H1 (cell line): Measurements from ENCODE around the gene CREBBP. TPM values are rescaled to one million over a fixed set of nuclear protein-coding genes. Genes with fewer than 3 reads are reported as not detected.

Experiments
- CTCF ChIA-PET: fragments of 300-600 bp; sonication (Branson Sonifier 250); formaldehyde crosslinking; loops from one replicate; lab custom pipeline; 2021; ENCODE audit not compliant: partially characterized antibody; lab: Charles Lee
- POLR2A ChIA-PET: fragments of 300-600 bp; sonication (Branson Sonifier 250); formaldehyde crosslinking; loops from one replicate; lab custom pipeline; 2021; ENCODE audit warnings: inconsistent platforms; ENCODE audit not compliant: partially characterized antibody; lab: Charles Lee
- DNase-seq, 2 experiments: peaks; one replicate each; pipeline versions ENCODE4 v3.0.0 to v3.0.0-alpha.2; 2010 to 2022; ENCODE audit warnings: low spot score in 2 of 2, low read depth in 1 of 2, mixed read lengths in 1 of 2
- FAIRE-seq: peaks from 2 replicates; lab custom pipeline; 2011; peaks lifted over from hg19 to GRCh38; lab: Jason Lieb, UNC
- H2AFZ ChIP-seq: 2 replicates; pipeline ENCODE4 v1.8.1; 2012; ENCODE audit warnings: low read length, inconsistent platforms
- H2AK5ac ChIP-seq: 2 replicates; pipeline ENCODE4 v1.6.1; 2013; ENCODE audit warnings: low read depth, low read length
- H2BK120ac ChIP-seq: replicated peaks from 2 replicates; pipeline ENCODE3; 2013; ENCODE audit warnings: low read depth, low read length, inconsistent platforms
- H2BK12ac ChIP-seq: 2 replicates; pipeline ENCODE4 v1.6.1; 2013; ENCODE audit warnings: low read depth, low read length
- H2BK15ac ChIP-seq: 2 replicates; pipeline ENCODE4 v1.6.1; 2013; ENCODE audit warnings: low read length
- H2BK20ac ChIP-seq: 2 replicates; pipeline ENCODE4 v1.6.1; 2013; ENCODE audit warnings: low read length
- H2BK5ac ChIP-seq: 2 replicates; pipeline ENCODE4 v1.6.1; 2013; ENCODE audit warnings: low read depth, low read length
- H3K14ac ChIP-seq: 2 replicates; pipeline ENCODE4 v1.6.1; 2013; ENCODE audit warnings: inconsistent platforms; ENCODE audit not compliant: insufficient read length
- H3K18ac ChIP-seq: 2 replicates; pipeline ENCODE4 v1.6.1; 2013; ENCODE audit warnings: low read length; ENCODE audit errors: extremely low read depth
- H3K23ac ChIP-seq: 2 replicates; pipeline ENCODE4 v1.6.1; 2013; ENCODE audit warnings: inconsistent platforms; ENCODE audit not compliant: insufficient read length
- H3K23me2 ChIP-seq: 2 replicates; pipeline ENCODE4 v1.6.1; 2013; ENCODE audit warnings: low read depth, low read length
- H3K27ac ChIP-seq: 2 replicates; pipeline ENCODE4 v1.6.1; 2011; ENCODE audit warnings: low read depth, low read length, inconsistent platforms
- H3K27me3 ChIP-seq, 4 experiments: replicated peaks in 1 of 4; 1 replicate in 1 of 4; 2 replicates in 3 of 4; pipeline versions ENCODE4 v1.6.1 to v1.8.1; 2011 to 2013; ENCODE audit warnings: low read length in 3 of 4, mild to moderate bottlenecking in 3 of 4, inconsistent platforms in 2 of 4, mixed read lengths in 2 of 4, moderate library complexity in 1 of 4; ENCODE audit not compliant: control insufficient read depth in 3 of 4, insufficient read depth in 3 of 4; ENCODE audit errors: extremely low read depth in 1 of 4
- H3K36me3 ChIP-seq, 4 experiments: 2 replicates each; pipeline versions ENCODE4 v1.6.1 to v1.8.1; 2011 to 2013; ENCODE audit warnings: mild to moderate bottlenecking in 4 of 4, low read length in 3 of 4, moderate library complexity in 2 of 4, control low read depth in 1 of 4, inconsistent platforms in 1 of 4; ENCODE audit not compliant: insufficient read depth in 4 of 4, control insufficient read depth in 2 of 4
- H3K4ac ChIP-seq: replicated peaks from 2 replicates; pipeline ENCODE3; 2013; ENCODE audit warnings: low read length, low read depth, mixed read lengths, inconsistent platforms; ENCODE audit not compliant: insufficient read length
- H3K4me1 ChIP-seq, 4 experiments: replicated peaks in 1 of 4; 1 replicate in 1 of 4; 2 replicates in 3 of 4; pipeline versions ENCODE4 v1.6.1 to v1.8.1; 2011 to 2013; ENCODE audit warnings: low read length in 3 of 4, inconsistent platforms in 2 of 4, mixed read lengths in 1 of 4; ENCODE audit not compliant: insufficient read depth in 4 of 4, control insufficient read depth in 3 of 4
- H3K4me2 ChIP-seq, 2 experiments: 2 replicates each; pipeline versions ENCODE4 v1.6.1 to v1.8.1; 2011 to 2013; ENCODE audit warnings: low read depth in 2 of 2, low read length in 2 of 2, control low read depth in 1 of 2, inconsistent platforms in 1 of 2, mild to moderate bottlenecking in 1 of 2; ENCODE audit not compliant: insufficient read depth in 1 of 2
- H3K4me3 ChIP-seq, 4 experiments: fragments of 200-600, 300-600 bp in 1 of 4; sonication (generic), shearing (Covaris generic), sonication (Bioruptor Twin) in 1 of 4; 2 replicates each; pipeline versions ENCODE4 v1.5.1 to v1.8.1; 2011 to 2016; ENCODE audit warnings: low read length in 4 of 4, low read depth in 3 of 4, control low read depth in 2 of 4, inconsistent platforms in 2 of 4, mild to moderate bottlenecking in 2 of 4, mixed read lengths in 1 of 4, moderate library complexity in 1 of 4; ENCODE audit not compliant: insufficient read depth in 2 of 4; ENCODE audit errors: extremely low read depth in 1 of 4
- H3K56ac ChIP-seq: replicated peaks from 2 replicates; pipeline ENCODE3; 2013; ENCODE audit warnings: low read depth, mild to moderate bottlenecking, mixed read lengths, low read length, inconsistent platforms; ENCODE audit not compliant: insufficient read length
- H3K79me1 ChIP-seq: 2 replicates; pipeline ENCODE4 v1.6.1; 2013; ENCODE audit warnings: low read depth, low read length, control low read depth
- H3K79me2 ChIP-seq, 2 experiments: 2 replicates each; pipeline versions ENCODE4 v1.6.1 to v1.8.1; 2012 to 2013; ENCODE audit warnings: low read length in 2 of 2, mild to moderate bottlenecking in 2 of 2, inconsistent platforms in 1 of 2; ENCODE audit not compliant: insufficient read depth in 2 of 2, control insufficient read depth in 1 of 2
- H3K9ac ChIP-seq, 4 experiments: replicated peaks in 1 of 4; 1 replicate in 1 of 4; 2 replicates in 3 of 4; pipeline versions ENCODE4 v1.6.1 to v1.8.1; 2011 to 2013; ENCODE audit warnings: low read depth in 3 of 4, low read length in 3 of 4, control low read depth in 2 of 4, mild to moderate bottlenecking in 2 of 4, moderate library complexity in 2 of 4, inconsistent platforms in 1 of 4; ENCODE audit errors: extremely low read depth in 1 of 4
- H3K9me3 ChIP-seq, 2 experiments: 2 replicates each; pipeline versions ENCODE4 v1.6.1 to v1.8.1; 2012 to 2013; ENCODE audit warnings: mild to moderate bottlenecking in 2 of 2, moderate library complexity in 2 of 2, control low read depth in 1 of 2, inconsistent platforms in 1 of 2, low read depth in 1 of 2, low read length in 1 of 2, mixed read lengths in 1 of 2; ENCODE audit not compliant: insufficient read depth in 2 of 2
- H4K20me1 ChIP-seq, 2 experiments: replicated peaks in 1 of 2; 2 replicates each; pipeline versions ENCODE3 to v1.8.1; 2011 to 2013; ENCODE audit warnings: inconsistent platforms in 2 of 2, low read length in 2 of 2, mild to moderate bottlenecking in 1 of 2; ENCODE audit not compliant: insufficient read depth in 2 of 2, control insufficient read depth in 1 of 2
- H4K5ac ChIP-seq: 2 replicates; pipeline ENCODE4 v1.6.1; 2013; ENCODE audit warnings: low read length, low read depth, mixed read lengths, inconsistent platforms; ENCODE audit not compliant: insufficient read length
- H4K8ac ChIP-seq: 2 replicates; pipeline ENCODE4 v1.8.0; 2013; ENCODE audit warnings: mild to moderate bottlenecking, moderate library complexity, low read length, inconsistent platforms; ENCODE audit not compliant: insufficient read depth; ENCODE audit errors: extremely low read depth
- H4K91ac ChIP-seq: replicated peaks from 2 replicates; pipeline ENCODE3; 2013; ENCODE audit warnings: low read length, mixed read lengths, inconsistent platforms; ENCODE audit not compliant: insufficient read length
- NANOG ChIP-seq: IDR thresholded peaks from 2 replicates; pipeline ENCODE4 v1.6.1; 2011; ENCODE audit warnings: low read length, low read depth, mild to moderate bottlenecking, inconsistent platforms; ENCODE audit not compliant: insufficient read depth, poor library complexity, severe bottlenecking
- SIRT6 ChIP-seq: IDR thresholded peaks from one replicate; pipeline ENCODE4 v1.7.1; 2012; ENCODE audit warnings: low read length, inconsistent platforms
- TEAD4 ChIP-seq: IDR thresholded peaks from 2 replicates; pipeline ENCODE4 v1.6.1; 2012; ENCODE audit warnings: low read depth, low read length, inconsistent platforms, mixed read lengths
- WGBS, 2 experiments: shearing (Covaris generic) in 1 of 2; methylation state at CpG; one replicate each; pipeline versions ENCODE4 v1.1.6 to v1.1.7; 2013 to 2015; ENCODE audit warnings: low lambda C conversion rate in 2 of 2, mixed read lengths in 2 of 2, inconsistent platforms in 1 of 2, low coverage in 1 of 2, missing lambda C conversion rate in 1 of 2; ENCODE audit not compliant: insufficient replicate concordance in 2 of 2, insufficient coverage in 1 of 2, insufficient read length in 1 of 2; ENCODE audit errors: extremely low coverage in 1 of 2, missing lambda C conversion rate in 1 of 2; 5-methylcytosine and 5-hydroxymethylcytosine counted together
- polyA plus RNA-seq, 7 experiments: library from polyadenylated mRNA; depleted of rRNA in 3 of 7; stranded (reverse) in 5 of 7; unstranded in 2 of 7; fragments of >200 nt in 5 of 7; fragments of 200-250 nt in 2 of 7; gene quantifications; 1 replicate in 5 of 7; 2 replicates in 1 of 7; 4 replicates in 1 of 7; pipeline versions ENCODE4 v1.2.1 to v1.2.3, GENCODE V29; 2011 to 2013; ENCODE audit warnings: missing spikeins in 2 of 7, mixed read lengths in 2 of 7
- total RNA-seq: library from RNA; stranded (reverse); fragmentation: NEBNext Ultra II Directional; extraction: Animal tissue kit (Norgen Biotek cat#: 25700); gene quantifications from 2 replicates; pipeline ENCODE4 v1.2.1, GENCODE V29; 2021

Gene CREBBP
- total and polyA plus RNA-seq, 2 of the 8 experiments (the other 6 are each of a cell fraction or from before 2014, with no cell fraction given), result 10.0 to 60.1 TPM

GRCh38 chr16:3829631-3830536, 50.6 kb downstream of the CREBBP start:
- Histone ChIP-seq H2BK12ac (no peak overlapping the region), H2AFZ (no peak overlapping the region), H4K5ac (no peak overlapping the region), H2BK20ac (no peak overlapping the region), H3K4me3 (no peak overlapping the region), H3K4ac (no peak overlapping the region), H3K36me3 (no peaks in the 10 kb centered on the region; a peak in 1 of 8 replicates), H3K27ac (no peak overlapping the region), H2BK120ac (no peak overlapping the region), H2BK15ac (no peak overlapping the region), H3K56ac (no peak overlapping the region), H3K14ac (no peak overlapping the region), H4K20me1 (peaks cover 11 to 12% of the 10 kb centered on the region in 2 experiments), H2BK5ac (no peak overlapping the region), H3K23ac (no peak overlapping the region), H3K4me1 (peaks cover 0 to 8% (median 0%) of the 10 kb centered on the region in 4 experiments; a peak in 3 of 7 replicates), H3K79me1 (no peaks in the 10 kb centered on the region; the same call in 1 of the 2 replicates), H3K9me3 (peaks cover 0 to 4% of the 10 kb centered on the region in 2 experiments; a peak in 1 of 4 replicates), H3K18ac (no peak overlapping the region), H4K8ac (no peak overlapping the region), H3K27me3 (no peaks in the 10 kb centered on the region), H3K9ac (no peak overlapping the region), H2AK5ac (no peak overlapping the region), H4K91ac (no peak overlapping the region), H3K79me2 (peaks cover 3 to 95% of the 10 kb centered on the region in 2 experiments; a peak in 3 of 4 replicates), H3K4me2 (no peak overlapping the region), H3K23me2 (no peaks in the 10 kb centered on the region)
- ChIA-PET POLR2A (no interaction called here), CTCF (no interaction called here)
- FAIRE-seq, result no peak
- WGBS, 2 experiments, result 88% methylated on average over 6 of the region's 6 CpGs; no CpG with 5 or more reads in 1 of the 2 experiments
- no peak for DNase-seq
- TF ChIP-seq NANOG, result no peak
- TF ChIP-seq TEAD4, result no peak
- TF ChIP-seq SIRT6, result no peak
